GM21367 (cell line): ENCODE results near the gene SGO2.
A peak's percentile ranks its signal among the peaks of the same experiment; 100 is the strongest.
"Not testable (repeated sequence)": the region's sequence is repeated elsewhere in the genome, so short reads cannot be mapped to it uniquely, and the experiment has no call there.

ENCODE experiments used
- ATAC-seq: cut with Tn5 transposase; IDR thresholded peaks from one replicate; pipeline ENCODE4 v1.9.1; 2021; ENCODE audit not compliant: unreplicated experiment

The SGO2 gene

GRCh38 chr2:200588076-200588678 lies 62.2 kb downstream of the SGO2 start:
- ATAC-seq: no peak

GRCh38 chr2:200590090-200590489 lies 64.1 kb downstream of the SGO2 start:
- no peak for ATAC-seq

GRCh38 chr2:200591308-200591707 lies 65.3 kb downstream of the SGO2 start:
- no peak for ATAC-seq

- ATAC-seq: no peak
These were observed 66.5 kb downstream of the SGO2 start for GRCh38 chr2:200592406-200593075.

- no peak for ATAC-seq
These were observed 67.9 kb downstream of the SGO2 start for GRCh38 chr2:200593905-200594304.

- ATAC-seq: no peak
These were observed 69.9 kb downstream of the SGO2 start for GRCh38 chr2:200595913-200596312.

- no peak for ATAC-seq
These were observed 71.0 kb downstream of the SGO2 start for GRCh38 chr2:200596774-200597570.

- no peak for ATAC-seq
These were observed 73.2 kb downstream of the SGO2 start for GRCh38 chr2:200599206-200599605.

- no peak for ATAC-seq
These were observed 74.7 kb downstream of the SGO2 start for GRCh38 chr2:200600549-200601225.

GRCh38 chr2:200602584-200602983 lies 76.6 kb downstream of the SGO2 start:
- no peak for ATAC-seq

- no peak for ATAC-seq
These were observed 78.0 kb downstream of the SGO2 start for GRCh38 chr2:200603972-200604371.

- no peak for ATAC-seq
These were observed 78.7 kb downstream of the SGO2 start for GRCh38 chr2:200604571-200605255.

- ATAC-seq: no peak
These were observed 82.5 kb downstream of the SGO2 start for GRCh38 chr2:200608341-200609027.

GRCh38 chr2:200609028-200609614 lies 83.1 kb downstream of the SGO2 start:
- ATAC-seq: no peak

GRCh38 chr2:200610217-200610616 lies 84.2 kb downstream of the SGO2 start:
- ATAC-seq: not testable (repeated sequence)

- no peak for ATAC-seq
These were observed 87.7 kb downstream of the SGO2 start for GRCh38 chr2:200613692-200614091.

- ATAC-seq: no peak
These were observed 88.2 kb downstream of the SGO2 start for GRCh38 chr2:200614249-200614648.

- ATAC-seq: no peak
These were observed 89.2 kb downstream of the SGO2 start for GRCh38 chr2:200615247-200615646.

GRCh38 chr2:200616193-200616592 lies 90.2 kb downstream of the SGO2 start:
- peak; percentile 43 for ATAC-seq

GRCh38 chr2:200616656-200617055 lies 90.6 kb downstream of the SGO2 start:
- ATAC-seq: no peak
